ENCODE results near the gene KRTAP2-4.
"Not testable (repeated sequence)": the region's sequence is repeated elsewhere in the genome, so short reads cannot be mapped to it uniquely, and the experiment has no call there.

Gene KRTAP2-4

DNA sequence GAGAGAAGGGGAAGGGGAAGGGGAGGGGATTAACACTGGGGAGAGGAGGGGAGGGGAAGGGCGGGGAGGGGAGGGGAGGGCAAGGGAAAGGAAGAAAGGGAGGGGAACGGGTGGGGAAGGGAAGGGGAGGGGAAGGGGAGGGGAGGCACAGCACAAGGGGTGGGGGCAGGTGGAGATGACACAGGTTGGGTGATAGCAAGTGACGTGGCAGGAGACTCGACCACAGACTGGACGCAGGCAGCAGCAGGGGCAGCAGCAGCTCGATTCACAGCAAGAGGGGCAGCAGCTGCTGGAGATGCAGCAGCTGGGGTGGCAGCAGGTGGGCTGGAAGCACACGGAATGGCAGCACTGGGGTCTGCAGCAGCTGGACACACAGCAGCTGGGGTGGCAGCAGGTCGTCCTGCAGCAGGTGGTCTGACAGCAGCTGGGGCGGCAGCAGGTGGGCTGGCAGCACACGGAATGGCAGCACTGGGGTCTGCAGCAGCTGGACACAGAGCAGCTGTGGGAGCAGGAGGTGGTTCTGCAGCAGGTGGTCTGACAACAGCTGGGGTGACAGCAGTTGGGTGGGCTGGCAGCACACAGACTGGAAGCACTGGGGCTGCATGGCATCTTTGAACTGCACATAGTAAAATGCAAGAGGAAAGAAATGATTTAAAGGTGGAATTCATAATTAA lies 36.0 kb upstream of the KRTAP2-4 start, which contains the start of gene KRTAP4-16:
KRTAP4-16 (minus strand) TSS at position 624 of the 674 bp plus-strand sequence; CDS start at position 624, 0 bp downstream.
- TF ChIP-seq, protein P1, sequence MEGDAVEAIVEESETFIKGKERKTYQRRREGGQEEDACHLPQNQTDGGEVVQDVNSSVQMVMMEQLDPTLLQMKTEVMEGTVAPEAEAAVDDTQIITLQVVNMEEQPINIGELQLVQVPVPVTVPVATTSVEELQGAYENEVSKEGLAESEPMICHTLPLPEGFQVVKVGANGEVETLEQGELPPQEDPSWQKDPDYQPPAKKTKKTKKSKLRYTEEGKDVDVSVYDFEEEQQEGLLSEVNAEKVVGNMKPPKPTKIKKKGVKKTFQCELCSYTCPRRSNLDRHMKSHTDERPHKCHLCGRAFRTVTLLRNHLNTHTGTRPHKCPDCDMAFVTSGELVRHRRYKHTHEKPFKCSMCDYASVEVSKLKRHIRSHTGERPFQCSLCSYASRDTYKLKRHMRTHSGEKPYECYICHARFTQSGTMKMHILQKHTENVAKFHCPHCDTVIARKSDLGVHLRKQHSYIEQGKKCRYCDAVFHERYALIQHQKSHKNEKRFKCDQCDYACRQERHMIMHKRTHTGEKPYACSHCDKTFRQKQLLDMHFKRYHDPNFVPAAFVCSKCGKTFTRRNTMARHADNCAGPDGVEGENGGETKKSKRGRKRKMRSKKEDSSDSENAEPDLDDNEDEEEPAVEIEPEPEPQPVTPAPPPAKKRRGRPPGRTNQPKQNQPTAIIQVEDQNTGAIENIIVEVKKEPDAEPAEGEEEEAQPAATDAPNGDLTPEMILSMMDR (conservative IDR thresholded peaks at IDR 0.05; ENCODE audit: control insufficient read depth, insufficient read depth, low read depth, low read length) = no peak
- no peak within 1 kb of the TSS for H3K4me3 ChIP-seq (ENCODE audit: control insufficient read depth, low read depth, low read length)

DNA sequence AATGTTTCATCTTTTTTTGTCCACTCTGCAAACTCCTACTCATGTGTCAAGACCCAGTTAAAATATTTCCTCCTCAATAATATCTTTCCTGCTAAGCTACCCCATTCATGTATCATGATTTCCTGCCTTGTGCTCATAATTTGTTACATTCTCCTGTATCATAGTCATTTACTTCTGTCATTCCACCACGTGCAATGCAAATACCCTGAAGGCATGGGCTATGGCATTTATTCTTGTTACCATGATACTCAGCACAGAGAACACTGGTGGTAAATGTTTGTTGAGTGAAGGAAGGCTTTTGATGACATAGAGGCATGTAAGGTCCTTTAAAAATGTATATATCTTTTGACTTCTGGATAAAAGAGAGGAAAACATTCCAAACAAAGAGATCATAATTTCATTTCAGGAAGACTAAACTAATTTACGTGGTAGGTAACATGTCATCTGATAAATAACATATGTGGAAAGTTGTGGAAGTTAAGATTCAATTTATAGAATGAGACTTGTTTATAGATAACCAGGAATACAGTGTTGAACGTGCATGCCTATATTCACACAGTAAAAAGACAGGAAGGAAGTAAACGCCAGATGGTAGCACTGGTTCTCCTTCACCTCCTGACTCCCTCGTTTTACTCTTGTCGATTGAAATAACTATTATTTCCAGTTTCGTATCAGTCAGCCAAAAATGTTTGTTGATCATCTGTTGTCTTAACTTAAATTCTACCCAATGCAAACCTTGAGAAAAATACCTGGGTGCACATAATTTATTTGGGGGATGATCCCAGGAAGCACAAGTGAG lies 34.2 kb upstream of the KRTAP2-4 start:
- DNase-seq (ENCODE audit: low read depth) = peak; percentile 55
- not testable (repeated sequence) for H3K4me3 ChIP-seq (ENCODE audit: control insufficient read depth, low read depth, low read length)

More for the DNA sequence above, 36.0 kb upstream of the KRTAP2-4 start, which contains the start of gene KRTAP4-16:
- DNase-seq (ENCODE audit: low read depth) = no peak

DNA sequence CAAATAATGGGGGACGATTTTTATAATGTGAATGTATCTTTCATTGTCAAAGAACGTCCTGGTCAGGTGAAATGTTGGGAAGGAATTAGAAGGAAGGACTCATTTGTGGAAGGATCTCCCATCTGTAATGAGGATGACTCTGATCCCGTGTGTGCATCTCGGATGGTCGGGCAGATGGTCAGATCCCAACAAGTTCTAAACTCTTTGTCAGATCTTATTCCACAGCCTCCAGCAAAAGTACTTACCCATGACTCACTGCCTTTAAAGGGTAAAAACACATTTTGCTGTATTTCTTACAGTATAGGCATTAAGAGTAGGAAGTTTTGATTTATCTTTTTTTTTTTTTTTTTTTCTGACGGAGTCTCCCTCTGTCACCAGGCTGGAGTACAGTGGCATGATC lies 32.8 kb upstream of the KRTAP2-4 start:
- no peak overlapping the region for H3K4me3 ChIP-seq (ENCODE audit: control insufficient read depth, low read depth, low read length)
- TF ChIP-seq, protein P1 (conservative IDR thresholded peaks at IDR 0.05; ENCODE audit: control insufficient read depth, insufficient read depth, low read depth, low read length) = no peak
- DNase-seq (ENCODE audit: low read depth) = peak; percentile 47

DNA sequence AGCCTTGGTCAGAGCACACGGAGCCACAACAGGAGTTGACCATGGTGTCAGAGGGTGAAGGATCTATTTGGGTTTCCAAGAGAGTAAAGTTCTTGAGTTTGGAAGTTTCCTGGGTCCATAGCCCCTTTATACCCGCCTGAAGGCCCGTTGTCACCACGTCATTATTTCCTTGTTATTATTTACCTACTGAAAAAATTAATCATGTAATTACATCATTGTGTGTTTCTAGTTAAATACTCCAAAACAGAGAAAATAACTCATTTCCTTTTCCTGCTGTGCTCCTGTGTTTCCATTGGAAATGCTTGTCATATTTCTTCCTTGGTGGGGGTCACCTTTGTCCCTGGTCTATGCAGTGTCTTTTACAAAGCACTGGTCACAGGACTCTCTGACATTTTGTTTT lies 32.4 kb upstream of the KRTAP2-4 start, which contains the start of gene KRTAP4-8:
KRTAP4-8 (minus strand) TSS at position 101 of the 400 bp plus-strand sequence; CDS start at position 43, 58 bp downstream.
- TF ChIP-seq, protein P1 (conservative IDR thresholded peaks at IDR 0.05; ENCODE audit: control insufficient read depth, insufficient read depth, low read depth, low read length) = no peak
- H3K4me3 ChIP-seq (ENCODE audit: control insufficient read depth, low read depth, low read length) = no peak within 1 kb of the TSS
- DNase-seq (ENCODE audit: low read depth) = no peak

DNA sequence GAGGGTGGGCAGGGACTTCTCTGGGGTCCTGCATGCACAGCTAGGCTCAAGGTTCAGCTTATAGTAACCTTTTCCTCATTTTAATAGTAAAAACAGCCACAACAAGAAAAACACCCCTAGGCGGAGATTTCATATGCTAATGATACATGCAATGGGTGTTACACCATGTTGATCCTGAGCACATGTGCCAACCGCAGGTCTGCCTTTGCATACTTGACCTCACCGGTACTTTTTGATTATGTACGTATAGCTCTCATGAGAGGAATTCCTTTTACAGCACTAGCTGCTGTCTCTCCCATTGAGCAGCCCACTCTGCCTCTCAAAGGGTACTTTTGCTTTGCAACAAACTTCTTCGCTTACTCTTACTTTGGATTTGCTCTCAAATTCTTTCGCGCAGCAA lies 30.4 kb upstream of the KRTAP2-4 start:
- TF ChIP-seq, protein P1 (conservative IDR thresholded peaks at IDR 0.05; ENCODE audit: control insufficient read depth, insufficient read depth, low read depth, low read length) = no peak
- no peak overlapping the region for H3K4me3 ChIP-seq (ENCODE audit: control insufficient read depth, low read depth, low read length)
- DNase-seq (ENCODE audit: low read depth) = no peak

DNA sequence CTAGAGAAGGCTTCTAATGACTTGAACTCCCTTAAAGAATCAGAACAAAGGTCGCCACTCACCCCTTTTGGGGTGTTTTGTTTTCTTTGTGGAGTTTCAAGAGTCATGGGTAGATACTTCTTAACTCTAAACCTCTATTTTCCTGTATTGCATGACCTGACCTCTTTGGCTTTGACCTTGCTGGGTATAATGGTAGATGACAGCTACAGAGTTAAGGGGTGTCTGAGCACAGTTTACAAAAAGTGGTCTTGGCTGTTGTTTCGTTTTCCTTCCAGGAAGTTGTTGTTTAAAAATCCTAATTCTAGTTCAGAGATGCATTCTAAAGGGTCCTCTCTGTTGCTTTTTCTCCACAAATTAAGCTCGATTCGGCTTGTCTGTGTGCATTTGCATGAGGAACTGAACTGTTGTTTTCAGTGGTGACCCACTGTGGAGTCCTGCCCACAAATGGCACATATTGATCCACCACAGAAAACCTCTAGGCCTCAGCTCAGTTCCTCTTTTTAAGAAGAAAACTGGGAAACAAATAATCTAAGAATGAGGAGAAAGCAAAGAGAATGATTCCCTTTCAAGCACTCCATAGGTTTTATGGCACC lies 23.2 kb upstream of the KRTAP2-4 start:
- not testable (repeated sequence) for DNase-seq (ENCODE audit: low read depth); H3K4me3 ChIP-seq (ENCODE audit: control insufficient read depth, low read depth, low read length)

DNA sequence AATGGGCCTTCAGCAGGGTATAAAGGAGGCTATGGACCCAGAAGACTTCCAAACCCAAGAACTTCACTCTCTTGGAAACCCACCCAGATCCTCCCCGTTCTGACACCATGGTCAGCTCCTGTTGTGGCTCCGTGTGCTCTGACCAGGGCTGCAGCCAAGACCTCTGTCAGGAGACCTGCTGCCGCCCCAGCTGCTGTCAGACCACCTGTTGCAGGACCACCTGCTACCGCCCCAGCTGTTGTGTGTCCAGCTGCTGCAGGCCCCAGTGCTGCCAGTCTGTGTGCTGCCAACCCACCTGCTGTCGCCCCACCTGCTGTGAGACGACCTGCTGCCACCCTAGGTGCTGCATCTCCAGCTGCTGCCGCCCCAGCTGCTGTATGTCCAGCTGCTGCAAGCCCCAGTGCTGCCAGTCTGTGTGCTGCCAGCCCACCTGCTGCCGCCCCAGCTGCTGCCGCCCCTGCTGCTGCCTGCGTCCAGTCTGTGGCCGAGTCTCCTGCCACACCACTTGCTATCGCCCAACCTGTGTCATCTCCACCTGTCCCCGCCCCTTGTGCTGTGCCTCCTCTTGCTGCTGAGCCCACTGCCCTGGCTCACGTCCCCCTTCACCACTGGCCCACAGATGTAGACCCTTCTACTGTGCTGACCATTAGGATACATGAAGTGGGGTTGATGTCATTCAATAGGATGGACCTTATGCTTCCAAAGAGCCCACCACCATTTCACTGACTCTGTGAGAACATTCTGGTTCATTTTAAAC lies 18.6 kb upstream of the KRTAP2-4 start, which contains the start of gene KRTAP4-7:
KRTAP4-7 (plus strand) TSS at position 51 of the 757 bp plus-strand sequence; CDS start at position 108, 57 bp downstream.
- DNase-seq (ENCODE audit: low read depth); H3K4me3 ChIP-seq (ENCODE audit: control insufficient read depth, low read depth, low read length): not testable (repeated sequence)

DNA sequence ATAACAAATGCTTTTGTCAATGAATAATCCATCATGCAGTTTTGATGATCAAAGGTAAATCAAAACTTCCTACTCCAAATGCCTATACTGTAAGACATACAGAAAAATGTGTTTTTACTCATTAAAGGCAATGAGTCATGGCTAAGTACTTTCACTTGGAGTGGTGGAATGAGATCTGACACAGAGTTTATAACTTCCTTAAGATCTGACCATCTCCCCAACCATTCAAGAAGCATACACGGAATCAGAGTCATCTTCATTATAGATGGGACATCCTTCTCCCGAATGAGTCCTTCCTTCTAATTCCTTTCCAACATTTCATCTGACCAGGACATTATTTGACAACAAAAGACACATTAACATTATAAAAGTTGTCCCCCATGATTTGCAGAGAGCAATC lies 17.7 kb upstream of the KRTAP2-4 start:
- DNase-seq (ENCODE audit: low read depth) = peak; percentile 40

More for the DNA sequence above, 17.7 kb upstream of the KRTAP2-4 start:
- H3K4me3 ChIP-seq (ENCODE audit: control insufficient read depth, low read depth, low read length) = not testable (repeated sequence)

Measured in fibroblast of mammary gland (primary cell).